ENCODE results near the gene MAP2K6.

MAP2K6 gene

GRCh38 chr17:69412251-69412671, 2.2 kb upstream of the MAP2K6 start:
- TF ChIP-seq ZNF274 (IDR thresholded peaks at IDR 0.05; ENCODE audit: low read depth, low read length): no peak
- H3K4me3 ChIP-seq (ENCODE audit: low read length): no peak overlapping the region

GRCh38 chr17:69415431-69415830, 934 bp downstream of the MAP2K6 start:
- no peak for TF ChIP-seq ZNF274 (IDR thresholded peaks at IDR 0.05; ENCODE audit: low read depth, low read length)

GRCh38 chr17:69417545-69418483, 3.3 kb downstream of the MAP2K6 start:
- TF ChIP-seq ZNF274 (IDR thresholded peaks at IDR 0.05; ENCODE audit: low read depth, low read length): no peak
- H3K4me3 ChIP-seq (ENCODE audit: low read length): no peak overlapping the region

More at GRCh38 chr17:69415431-69415830, 934 bp downstream of the MAP2K6 start:
- H3K4me3 ChIP-seq (ENCODE audit: low read length): peak overlapping the region; percentile 81; the same call in 1 of the 2 replicates

- no peak overlapping the region for H3K4me3 ChIP-seq (ENCODE audit: low read length)
- no peak for TF ChIP-seq ZNF274 (IDR thresholded peaks at IDR 0.05; ENCODE audit: low read depth, low read length)
Observed at GRCh38 chr17:69418535-69418934, 4.0 kb downstream of the MAP2K6 start.

GRCh38 chr17:69423450-69423849, 9.0 kb downstream of the MAP2K6 start:
- H3K4me3 ChIP-seq (ENCODE audit: low read length): no peak overlapping the region
- no peak for TF ChIP-seq ZNF274 (IDR thresholded peaks at IDR 0.05; ENCODE audit: low read depth, low read length)

GRCh38 chr17:69424287-69425041, 10.0 kb downstream of the MAP2K6 start:
- TF ChIP-seq ZNF274 (IDR thresholded peaks at IDR 0.05; ENCODE audit: low read depth, low read length): no peak
- H3K4me3 ChIP-seq (ENCODE audit: low read length): no peak overlapping the region

GRCh38 chr17:69425978-69426377, 11.5 kb downstream of the MAP2K6 start:
- TF ChIP-seq ZNF274 (IDR thresholded peaks at IDR 0.05; ENCODE audit: low read depth, low read length): no peak
- H3K4me3 ChIP-seq (ENCODE audit: low read length): no peak overlapping the region

GRCh38 chr17:69427486-69428197, 13.1 kb downstream of the MAP2K6 start:
- TF ChIP-seq ZNF274 (IDR thresholded peaks at IDR 0.05; ENCODE audit: low read depth, low read length): no peak
- no peak overlapping the region for H3K4me3 ChIP-seq (ENCODE audit: low read length)

GRCh38 chr17:69428252-69428980, 13.9 kb downstream of the MAP2K6 start:
- TF ChIP-seq ZNF274 (IDR thresholded peaks at IDR 0.05; ENCODE audit: low read depth, low read length): no peak
- no peak overlapping the region for H3K4me3 ChIP-seq (ENCODE audit: low read length)

- no peak overlapping the region; the same call in 1 of the 2 replicates for H3K4me3 ChIP-seq (ENCODE audit: low read length)
- TF ChIP-seq ZNF274 (IDR thresholded peaks at IDR 0.05; ENCODE audit: low read depth, low read length): no peak
Observed at GRCh38 chr17:69430488-69430887, 16.0 kb downstream of the MAP2K6 start.

- no peak for TF ChIP-seq ZNF274 (IDR thresholded peaks at IDR 0.05; ENCODE audit: low read depth, low read length)
- H3K4me3 ChIP-seq (ENCODE audit: low read length): no peak overlapping the region
Observed at GRCh38 chr17:69431835-69432234, 17.3 kb downstream of the MAP2K6 start.

- no peak overlapping the region for H3K4me3 ChIP-seq (ENCODE audit: low read length)
- TF ChIP-seq ZNF274 (IDR thresholded peaks at IDR 0.05; ENCODE audit: low read depth, low read length): no peak
Observed at GRCh38 chr17:69433093-69433492, 18.6 kb downstream of the MAP2K6 start.

- TF ChIP-seq ZNF274 (IDR thresholded peaks at IDR 0.05; ENCODE audit: low read depth, low read length): no peak
- H3K4me3 ChIP-seq (ENCODE audit: low read length): no peak overlapping the region
Observed at GRCh38 chr17:69434164-69434579, 19.7 kb downstream of the MAP2K6 start.
